Forelimb muscle (tissue), 1 donor: ENCODE measurements around the gene MEPCE. TPM values are rescaled to one million over a fixed set of nuclear protein-coding genes. Genes with fewer than 3 reads are reported as not detected.
A peak's percentile ranks its signal among the peaks of the same experiment; 100 is the strongest.

Experiments
- DNase-seq: peaks from one replicate; pipeline ENCODE4 v3.0.0-alpha.2; 2013; ENCODE audit warnings: low read depth
- polyA plus RNA-seq: library from polyadenylated mRNA; unstranded; fragments of 120-200 nt; gene quantifications from one replicate; pipeline ENCODE4 v1.2.1, GENCODE V29; 2013; ENCODE audit not compliant: insufficient read length

MEPCE gene
- polyA plus RNA-seq, 1 donor = 34.2 TPM

- no peak for DNase-seq
These were observed 35.2 kb downstream of the MEPCE start for GRCh38 chr7:100464791-100465190.

GRCh38 chr7:100465299-100465698, 35.7 kb downstream of the MEPCE start:
- no peak for DNase-seq

- DNase-seq = no peak
These were observed 36.2 kb downstream of the MEPCE start for GRCh38 chr7:100465702-100466311.

GRCh38 chr7:100466653-100467605, 37.3 kb downstream of the MEPCE start:
- no peak for DNase-seq

- no peak for DNase-seq
These were observed 38.2 kb downstream of the MEPCE start for GRCh38 chr7:100467638-100468373.

- no peak for DNase-seq
These were observed 39.8 kb downstream of the MEPCE start for GRCh38 chr7:100469227-100470044.

GRCh38 chr7:100471021-100471420, 41.4 kb downstream of the MEPCE start:
- DNase-seq = no peak

- DNase-seq = no peak
These were observed 42.7 kb downstream of the MEPCE start for GRCh38 chr7:100472121-100472851.

- DNase-seq = no peak
These were observed 43.3 kb downstream of the MEPCE start for GRCh38 chr7:100472854-100473499.

- DNase-seq = no peak
These were observed 45.9 kb downstream of the MEPCE start for GRCh38 chr7:100475549-100475948.

GRCh38 chr7:100476101-100476780, 46.6 kb downstream of the MEPCE start:
- no peak for DNase-seq

GRCh38 chr7:100476903-100477870, 47.6 kb downstream of the MEPCE start:
- no peak for DNase-seq

GRCh38 chr7:100477871-100478267, 48.2 kb downstream of the MEPCE start:
- no peak for DNase-seq

- DNase-seq = peak; percentile 83
These were observed 49.5 kb downstream of the MEPCE start, which contains the start of gene TSC22D4 for GRCh38 chr7:100478958-100479660. Gene TSC22D4 (minus strand): TSS chr7:100479214. CDS start chr7:100478038, 1,176 bp downstream.

GRCh38 chr7:100481466-100481865, 51.8 kb downstream of the MEPCE start:
- no peak for DNase-seq

- DNase-seq = no peak
These were observed 53.1 kb downstream of the MEPCE start for GRCh38 chr7:100482728-100483089.

GRCh38 chr7:100483090-100483721, 53.6 kb downstream of the MEPCE start:
- no peak for DNase-seq
